OCI-LY7 (cell line): ENCODE data around the gene SERPINE2. TPM values are rescaled to one million over a fixed set of nuclear protein-coding genes. Genes with fewer than 3 reads are reported as not detected.
A peak's percentile ranks its signal among the peaks of the same experiment; 100 is the strongest.

Source experiments
- Bru-seq: library from RNA; stranded (reverse); fragments of 400-500 nt; gene quantifications from one replicate; lab custom pipeline; 2021; lab: Mats Ljungman, UMichigan
- BruChase-seq, 2 experiments: library from RNA; stranded (reverse); fragments of 400-500 nt; gene quantifications; one replicate each; lab custom pipeline; 2021; lab: Mats Ljungman, UMichigan
- BruUV-seq: library from RNA; stranded (reverse); fragments of 400-500 nt; replicated peaks from 2 replicates; lab custom pipeline; 2021; lab: Mats Ljungman, UMichigan
- CTCF ChIA-PET: fragments of 300-600 bp; sonication (Branson Sonifier 250); formaldehyde crosslinking; loops from one replicate; lab custom pipeline; 2022; ENCODE audit warnings: antibody characterized with exemption; ENCODE audit not compliant: unreplicated experiment; lab: Charles Lee
- POLR2A ChIA-PET: fragments of 300-600 bp; sonication (Branson Sonifier 250); formaldehyde crosslinking; loops from one replicate; lab custom pipeline; 2022; ENCODE audit warnings: antibody characterized with exemption; lab: Charles Lee
- DNase-seq: peaks from one replicate; pipeline ENCODE4 v3.0.0-alpha.2; 2015; ENCODE audit warnings: low spot score
- H2AFZ ChIP-seq: fragments of 200-600 bp; sonication (generic), shearing (Covaris generic); 2 replicates; pipeline ENCODE4 v1.6.1; 2014; ENCODE audit warnings: mild to moderate bottlenecking, antibody characterized with exemption, low read length, moderate library complexity
- H3K27ac ChIP-seq: fragments of 200-600 bp; sonication (generic); 2 replicates; pipeline ENCODE4 v1.5.1; 2014; ENCODE audit warnings: mixed run types, low read depth, mild to moderate bottlenecking, moderate library complexity, low read length, inconsistent platforms; ENCODE audit not compliant: poor library complexity, severe bottlenecking
- H3K36me3 ChIP-seq: fragments of 200-600 bp; sonication (generic); 2 replicates; pipeline ENCODE4 v1.6.1; 2014; ENCODE audit warnings: mild to moderate bottlenecking, antibody characterized with exemption, low read length, moderate library complexity, mixed read lengths; ENCODE audit not compliant: insufficient read depth
- H3K4me1 ChIP-seq: fragments of 200-600 bp; sonication (generic); 2 replicates; pipeline ENCODE4 v1.5.1; 2014; ENCODE audit warnings: mild to moderate bottlenecking, low read length; ENCODE audit not compliant: insufficient read depth, poor library complexity, severe bottlenecking
- H3K4me2 ChIP-seq: fragments of 200-600 bp; sonication (generic); 2 replicates; pipeline ENCODE4 v1.6.1; 2014; ENCODE audit warnings: mild to moderate bottlenecking, low read length
- H3K4me3 ChIP-seq: fragments of 200-600 bp; sonication (generic); 2 replicates; pipeline ENCODE4 v1.5.1; 2014; ENCODE audit warnings: mild to moderate bottlenecking, low read depth, low read length; ENCODE audit not compliant: poor library complexity, severe bottlenecking
- H3K79me2 ChIP-seq: fragments of 200-600 bp; sonication (generic); 2 replicates; pipeline ENCODE4 v1.6.1; 2016; ENCODE audit warnings: low read depth, mild to moderate bottlenecking, low read length, moderate library complexity, mixed read lengths; ENCODE audit not compliant: insufficient read depth
- H3K9me2 ChIP-seq: fragments of 200-600 bp; sonication (generic); 2 replicates; pipeline ENCODE4 v1.6.1; 2016; ENCODE audit warnings: mild to moderate bottlenecking, low read length, mixed read lengths; ENCODE audit not compliant: insufficient read depth
- H3K9me3 ChIP-seq: fragments of 200-600 bp; sonication (generic); 2 replicates; pipeline ENCODE4 v1.6.1; 2014; ENCODE audit warnings: mild to moderate bottlenecking, mixed run types, low read length, mixed read lengths
- H4K20me1 ChIP-seq: fragments of 200-600 bp; sonication (generic); 2 replicates; pipeline ENCODE4 v1.6.1; 2014; ENCODE audit warnings: mild to moderate bottlenecking, antibody characterized with exemption, low read length, moderate library complexity, mixed read lengths; ENCODE audit not compliant: insufficient read depth
- EZH2phosphoT487 ChIP-seq: fragments of 200-600 bp; sonication (generic); IDR thresholded peaks from 2 replicates; pipeline ENCODE4 v1.6.1; 2018; ENCODE audit warnings: low read depth, borderline replicate concordance, mild to moderate bottlenecking, mixed run types, antibody characterized with exemption, low read length, moderate library complexity, mixed read lengths
- intact Hi-C: fragments of 100-400 bp; cut with micrococcal nuclease; formaldehyde crosslinking; loops from one replicate; pipeline ENCODE4 v1.10.0; 2022; ENCODE audit not compliant: unreplicated experiment
- long read RNA-seq: library from polyadenylated mRNA; stranded (forward); transcript quantifications from one replicate; pipeline ENCODE4 v2.0.0, GENCODE V29; 2022
- total RNA-seq, 2 experiments: library from RNA; depleted of rRNA in 1 of 2; stranded (reverse); fragments of >200 nt in 1 of 2; shearing (Covaris generic) in 1 of 2; gene quantifications; 2 replicates each; pipeline ENCODE4 v1.2.3, GENCODE V29; 2014 to 2022
- TF ChIP-seq, protein P1 (sequence below): fragments of 200-600 bp; sonication (generic); conservative IDR thresholded peaks from 2 replicates; pipeline ENCODE4 v1.5.1; 2014; ENCODE audit warnings: mild to moderate bottlenecking, antibody characterized with exemption, low read length, moderate library complexity, mixed read lengths

Gene SERPINE2, protein sequence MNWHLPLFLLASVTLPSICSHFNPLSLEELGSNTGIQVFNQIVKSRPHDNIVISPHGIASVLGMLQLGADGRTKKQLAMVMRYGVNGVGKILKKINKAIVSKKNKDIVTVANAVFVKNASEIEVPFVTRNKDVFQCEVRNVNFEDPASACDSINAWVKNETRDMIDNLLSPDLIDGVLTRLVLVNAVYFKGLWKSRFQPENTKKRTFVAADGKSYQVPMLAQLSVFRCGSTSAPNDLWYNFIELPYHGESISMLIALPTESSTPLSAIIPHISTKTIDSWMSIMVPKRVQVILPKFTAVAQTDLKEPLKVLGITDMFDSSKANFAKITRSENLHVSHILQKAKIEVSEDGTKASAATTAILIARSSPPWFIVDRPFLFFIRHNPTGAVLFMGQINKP
- total RNA-seq (2014; rRNA removed; shearing (Covaris generic)) (not detected in 2 replicates), total RNA-seq (2022) (0.24 TPM in 1 of 2 replicates, not detected in the other), Bru-seq, nascent RNA (percentile 6 among the genes with signal in this experiment), BruChase-seq, experiment 1, labeled RNA remaining after a 6-hour chase (percentile 6 among the genes with signal in this experiment), BruChase-seq, experiment 2, labeled RNA remaining after a 2-hour chase (percentile 11 among the genes with signal in this experiment)
- long read RNA-seq, result 0 reads

DNA sequence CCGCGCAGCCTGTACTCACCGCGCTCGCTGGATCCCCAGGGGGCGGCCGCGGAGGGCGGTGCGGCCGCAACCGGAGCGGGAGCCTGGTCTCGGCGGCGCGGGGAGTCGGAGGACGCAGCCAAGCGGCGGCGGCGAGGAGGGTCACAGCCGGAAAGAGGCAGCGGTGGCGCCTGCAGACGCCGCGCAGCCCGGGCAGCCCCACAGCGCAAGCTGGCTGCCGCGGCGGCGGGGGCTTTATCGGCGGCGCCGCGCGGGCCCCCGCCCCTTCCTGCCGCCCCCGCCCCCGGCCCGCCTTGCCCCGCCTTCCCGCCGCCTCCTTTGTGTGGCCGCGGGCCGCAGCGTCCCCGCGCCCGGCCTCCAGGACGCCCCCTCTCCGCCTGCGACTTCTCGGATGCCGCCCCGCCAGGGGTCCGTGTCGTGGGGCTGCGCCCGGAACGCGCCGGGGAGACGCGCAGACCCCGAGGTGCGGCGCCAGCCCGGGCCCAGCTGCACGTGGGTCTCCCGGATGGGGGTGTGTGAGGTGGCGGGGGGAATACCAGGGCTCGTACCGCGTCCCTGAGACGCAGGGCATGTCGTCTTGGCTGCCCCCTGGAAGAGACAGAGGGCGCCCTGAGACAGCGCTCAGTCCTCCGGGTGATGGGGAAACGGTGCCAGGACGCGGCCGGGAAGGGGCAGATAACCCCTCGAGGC is at the start of gene SERPINE2:
Gene SERPINE2 (minus strand): TSS at position 207 of the 690 bp plus-strand sequence. CDS start 37,386 bp downstream, outside the sequence.
- no peaks in the 10 kb centered on the region for H3K4me1 ChIP-seq
- H3K27ac ChIP-seq, result no peak within 1 kb of the TSS
- ChIA-PET CTCF (interaction anchor here (0.6 kb wide), 1 partner anchor 267 kb away, joined by 4 read pairs; no protein-coding TSS in a partner anchor), POLR2A (no interaction called here)
- H3K36me3 ChIP-seq, result no peaks in the 10 kb centered on the region
- no TSS peak for BruUV-seq
- H3K79me2 ChIP-seq, result no peaks in the 10 kb centered on the region
- H3K9me2 ChIP-seq, result no peaks in the 10 kb centered on the region
- H3K4me2 ChIP-seq, result peak within 1 kb of the TSS; percentile 28
- intact Hi-C loops, result no loop called here
- no peak within 1 kb of the TSS for H2AFZ ChIP-seq
- no peaks in the 10 kb centered on the region for H4K20me1 ChIP-seq
- DNase-seq, result no peak
- H3K9me3 ChIP-seq, result no peaks in the 10 kb centered on the region
- no peak within 1 kb of the TSS for H3K4me3 ChIP-seq
- no peak for TF ChIP-seq EZH2phosphoT487
- TF ChIP-seq, protein P1, sequence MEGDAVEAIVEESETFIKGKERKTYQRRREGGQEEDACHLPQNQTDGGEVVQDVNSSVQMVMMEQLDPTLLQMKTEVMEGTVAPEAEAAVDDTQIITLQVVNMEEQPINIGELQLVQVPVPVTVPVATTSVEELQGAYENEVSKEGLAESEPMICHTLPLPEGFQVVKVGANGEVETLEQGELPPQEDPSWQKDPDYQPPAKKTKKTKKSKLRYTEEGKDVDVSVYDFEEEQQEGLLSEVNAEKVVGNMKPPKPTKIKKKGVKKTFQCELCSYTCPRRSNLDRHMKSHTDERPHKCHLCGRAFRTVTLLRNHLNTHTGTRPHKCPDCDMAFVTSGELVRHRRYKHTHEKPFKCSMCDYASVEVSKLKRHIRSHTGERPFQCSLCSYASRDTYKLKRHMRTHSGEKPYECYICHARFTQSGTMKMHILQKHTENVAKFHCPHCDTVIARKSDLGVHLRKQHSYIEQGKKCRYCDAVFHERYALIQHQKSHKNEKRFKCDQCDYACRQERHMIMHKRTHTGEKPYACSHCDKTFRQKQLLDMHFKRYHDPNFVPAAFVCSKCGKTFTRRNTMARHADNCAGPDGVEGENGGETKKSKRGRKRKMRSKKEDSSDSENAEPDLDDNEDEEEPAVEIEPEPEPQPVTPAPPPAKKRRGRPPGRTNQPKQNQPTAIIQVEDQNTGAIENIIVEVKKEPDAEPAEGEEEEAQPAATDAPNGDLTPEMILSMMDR, result 0 out of 2 replicates have a peak, but pooled peaks have one; percentile 24

DNA sequence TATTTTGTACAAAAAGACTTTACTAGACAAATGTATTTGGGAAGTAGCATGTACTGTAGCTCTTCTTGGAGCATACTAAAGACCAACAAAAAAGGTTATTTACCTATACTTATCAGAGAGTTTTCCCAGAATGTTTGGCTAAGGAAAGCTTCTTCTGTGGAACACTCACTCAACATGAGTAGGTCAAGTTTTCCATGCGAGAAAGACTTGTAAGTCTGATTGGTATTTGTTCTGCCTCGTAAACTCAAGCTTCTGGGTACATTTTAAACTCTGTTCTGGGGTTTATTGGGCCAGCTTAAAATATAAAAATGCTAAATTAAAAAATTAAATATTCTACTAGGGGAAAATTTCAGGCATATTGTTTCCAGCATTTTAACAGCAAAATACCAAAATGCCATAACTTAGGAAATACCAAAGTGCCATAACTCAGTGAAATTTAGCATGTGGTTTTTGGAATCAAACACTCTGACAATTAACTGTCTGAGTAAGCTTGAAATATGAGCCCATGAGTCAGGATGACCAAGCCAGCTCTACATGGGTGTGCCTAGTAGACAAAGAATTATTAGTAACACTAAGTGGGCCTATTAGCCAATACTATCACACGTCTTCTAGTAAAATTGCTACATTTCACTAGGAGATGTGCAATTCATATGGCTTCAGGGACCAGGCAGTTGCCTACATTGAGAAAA is 47.3 kb upstream of the SERPINE2 start:
- no peaks in the 10 kb centered on the region for H3K9me3 ChIP-seq
- ChIA-PET CTCF (no interaction called here), POLR2A (interaction anchor here (1.0 kb wide), 1 partner anchor 9 kb away, joined by 3 read pairs; no protein-coding TSS in a partner anchor)
- TF ChIP-seq, protein P1, result no peak
- no peak for TF ChIP-seq EZH2phosphoT487
- H3K79me2 ChIP-seq, result no peaks in the 10 kb centered on the region
- H3K27ac ChIP-seq, result no peak overlapping the region
- BruUV-seq, result no TSS peak
- H2AFZ ChIP-seq, result no peak overlapping the region
- intact Hi-C loops, result no loop called here
- H3K4me2 ChIP-seq, result no peak overlapping the region
- H4K20me1 ChIP-seq, result no peaks in the 10 kb centered on the region
- DNase-seq, result no peak
- H3K9me2 ChIP-seq, result no peaks in the 10 kb centered on the region
- H3K4me3 ChIP-seq, result no peak overlapping the region
- no peaks in the 10 kb centered on the region for H3K4me1 ChIP-seq
- no peaks in the 10 kb centered on the region for H3K36me3 ChIP-seq
